DMS79 (cell line): ENCODE data around the gene MAN2C1.
A peak's percentile ranks its signal among the peaks of the same experiment; 100 is the strongest.
"Not testable (repeated sequence)": the region's sequence is repeated elsewhere in the genome, so short reads cannot be mapped to it uniquely, and the experiment has no call there.

ENCODE experiments used
- DNase-seq: peaks from one replicate; lab custom pipeline; 2025; lab: John Stamatoyannopoulos, UW

MAN2C1 gene

DNA sequence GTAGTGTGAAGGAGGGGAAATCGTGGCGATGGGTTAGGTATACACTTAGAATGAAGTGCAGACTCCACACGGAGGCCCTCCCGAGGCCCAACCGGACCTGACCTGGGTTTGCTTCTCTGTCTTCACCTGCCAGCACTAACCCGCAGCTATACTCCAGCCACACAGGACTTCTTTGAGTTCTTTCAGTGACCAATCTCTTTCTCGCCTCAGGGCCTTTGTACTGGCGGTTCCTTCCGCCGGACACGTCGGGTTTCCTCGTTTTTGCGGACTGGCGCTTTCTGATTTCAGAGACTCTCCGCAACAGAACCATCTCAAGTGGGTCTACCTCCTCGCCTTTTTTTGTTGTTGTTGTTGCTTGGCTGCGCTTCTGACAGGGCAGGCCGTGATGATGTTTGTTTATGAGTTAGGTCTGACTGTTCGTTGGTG is 21.6 kb downstream of the MAN2C1 start, which contains the start of gene NEIL1:
Gene NEIL1, plus strand, starts transcription at position 244 of the 426 bp plus-strand sequence. CDS start 1,867 bp downstream, outside the sequence.
- DNase-seq: no peak

DNA sequence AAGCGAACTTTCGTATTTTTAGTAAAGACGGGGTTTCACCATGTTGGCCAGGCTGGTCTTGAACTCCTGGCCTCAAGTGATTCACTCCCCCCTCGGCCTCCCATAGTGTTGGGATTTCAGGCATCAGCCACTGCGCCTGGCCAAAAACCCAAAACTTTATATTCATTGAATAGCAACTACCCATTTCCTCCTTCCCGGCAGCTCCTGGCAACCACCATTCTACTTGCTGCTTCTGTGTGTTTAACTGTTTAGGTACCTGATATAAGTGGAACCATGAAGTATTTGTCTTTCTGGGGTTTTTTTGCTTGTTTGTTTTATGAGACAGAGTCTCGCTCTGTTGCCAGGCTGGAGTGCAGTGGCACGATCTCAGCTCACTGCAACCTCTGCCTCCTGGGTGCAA is 24.5 kb downstream of the MAN2C1 start:
- DNase-seq: not testable (repeated sequence)

DNA sequence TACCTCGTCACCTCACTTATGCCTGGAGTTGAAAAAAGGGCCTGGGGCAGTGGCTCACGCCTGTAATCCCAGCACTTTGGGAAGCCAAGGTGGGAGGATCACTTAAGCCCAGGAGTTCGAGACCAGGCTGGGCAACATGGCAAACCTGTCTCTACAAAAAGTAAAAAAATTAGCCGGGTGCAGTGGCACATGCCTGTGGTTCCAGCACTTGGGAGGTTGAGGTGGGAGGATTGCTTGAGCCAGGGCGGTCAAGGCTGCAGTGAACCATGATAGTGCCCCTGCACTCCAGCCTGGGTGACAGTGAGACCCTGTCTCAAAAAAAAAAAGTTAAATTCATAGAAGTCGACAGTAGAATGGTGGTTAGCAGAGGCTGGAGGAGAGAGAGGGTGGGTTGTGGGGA is 26.2 kb downstream of the MAN2C1 start:
- DNase-seq: no peak

DNA sequence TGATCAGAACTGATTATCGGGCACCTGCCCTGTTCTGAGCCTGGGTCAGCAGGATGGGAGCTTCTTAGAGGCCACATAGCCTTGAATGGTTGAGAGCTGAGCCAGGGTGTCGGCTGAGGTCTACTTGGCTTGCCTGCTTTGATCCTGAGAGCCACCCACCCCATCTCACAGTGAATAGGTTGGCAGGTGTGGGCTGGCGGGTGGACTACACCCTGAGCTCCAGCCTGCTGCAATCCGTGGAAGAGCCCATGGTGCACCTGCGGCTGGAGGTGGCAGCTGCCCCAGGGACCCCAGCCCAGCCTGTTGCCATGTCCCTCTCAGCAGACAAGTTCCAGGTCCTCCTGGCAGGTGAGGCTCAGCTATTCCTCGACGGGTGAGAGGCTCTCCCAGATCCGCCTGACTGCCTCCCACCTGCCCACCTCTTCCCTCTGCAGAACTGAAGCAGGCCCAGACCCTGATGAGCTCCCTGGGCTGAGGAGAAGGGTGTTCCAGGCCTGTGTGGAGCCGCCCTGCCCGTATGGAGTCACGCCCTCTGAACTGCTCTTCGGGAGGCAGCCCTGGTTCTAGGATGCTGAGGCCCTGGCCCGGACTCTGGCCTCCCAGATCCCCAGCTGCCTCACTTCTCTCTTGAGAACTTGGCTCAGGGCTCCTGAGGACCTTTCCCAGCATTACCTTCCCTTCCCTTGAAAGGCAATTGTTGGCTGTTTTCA is 28.7 kb downstream of the MAN2C1 start:
- no peak for DNase-seq

DNA sequence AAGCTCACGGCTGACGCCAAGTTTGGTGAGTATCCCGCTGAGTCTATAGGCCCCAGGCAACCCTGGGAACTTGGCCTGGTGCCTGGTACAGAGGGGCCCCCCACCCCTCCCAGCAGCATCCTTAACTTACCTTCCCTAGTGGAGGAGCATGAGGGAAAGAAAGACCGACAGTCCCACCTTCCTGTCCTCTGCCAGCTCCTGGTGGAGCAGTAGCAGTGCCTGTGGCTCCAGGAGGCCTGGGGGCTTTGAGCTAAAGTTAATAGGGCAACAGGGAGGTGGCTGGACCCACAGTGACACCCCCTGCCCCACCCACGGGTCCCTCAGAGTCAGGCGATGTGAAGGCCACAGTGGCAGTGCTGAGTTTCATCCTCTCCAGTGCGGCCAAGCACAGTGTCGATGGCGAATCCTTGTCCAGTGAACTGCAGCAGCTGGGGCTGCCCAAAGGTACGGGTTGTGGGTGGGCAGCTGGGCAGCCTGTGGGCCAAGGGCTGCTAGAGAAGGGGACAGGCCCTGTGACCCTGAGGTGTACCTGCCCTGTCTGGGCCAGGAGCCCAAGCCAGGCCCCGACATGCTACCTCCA is 29.7 kb downstream of the MAN2C1 start:
- DNase-seq: no peak

DNA sequence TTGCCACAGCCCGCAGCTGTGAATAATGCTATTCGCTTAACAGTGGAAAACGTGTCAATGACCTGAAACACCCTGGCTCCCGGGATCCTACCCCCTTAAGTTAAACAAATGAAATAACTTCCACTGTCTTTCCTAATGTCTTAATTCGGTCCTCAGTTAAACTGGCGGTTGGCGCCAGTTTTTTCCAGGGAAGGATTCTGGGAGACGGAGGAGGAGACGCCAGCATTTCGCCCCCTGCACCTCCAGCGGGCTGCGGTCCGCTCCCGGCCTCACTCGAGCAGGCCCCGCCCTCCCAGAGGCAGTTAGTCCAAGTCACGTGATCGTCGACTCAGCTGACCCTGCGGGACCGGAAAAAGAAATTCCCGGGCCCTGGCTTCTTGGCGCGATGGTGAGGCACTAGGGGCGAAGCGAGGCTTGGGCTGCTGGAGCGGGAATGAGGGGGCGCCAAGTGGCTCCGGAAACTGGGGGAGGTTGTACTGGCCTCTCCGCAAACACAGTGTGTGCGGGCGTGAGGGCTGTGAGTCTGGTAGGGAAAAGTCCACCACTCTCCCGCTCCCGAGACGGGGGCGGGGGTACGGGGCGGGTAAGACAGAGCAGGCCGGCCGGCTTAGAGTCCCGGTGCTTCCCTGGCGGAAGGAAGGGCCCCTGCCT is 32.6 kb downstream of the MAN2C1 start, which contains the start of gene COMMD4:
Gene COMMD4, plus strand, starts transcription at position 359 of the 651 bp plus-strand sequence. Its CDS starts 27 bp downstream, at position 386.
- DNase-seq: peak; percentile 79

DNA sequence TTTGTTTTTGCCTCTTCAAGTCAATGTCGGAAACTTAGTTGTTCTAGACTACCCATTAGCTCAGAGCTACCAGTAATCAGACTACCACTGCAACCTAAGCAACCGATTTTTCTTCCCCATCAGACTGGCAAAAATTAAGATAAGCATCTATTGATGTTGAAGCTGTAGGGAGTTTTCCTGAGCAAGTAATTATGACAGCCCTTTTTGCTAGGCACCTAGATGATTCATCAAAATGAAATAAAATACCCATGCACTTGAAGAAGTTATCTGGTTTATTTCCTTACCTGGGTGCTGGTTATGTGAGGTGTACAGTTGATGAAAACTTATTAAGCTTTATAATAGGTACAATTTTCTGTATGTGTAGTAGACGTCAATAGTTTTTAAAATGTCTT is 33.1 kb downstream of the MAN2C1 start:
- DNase-seq: no peak

DNA sequence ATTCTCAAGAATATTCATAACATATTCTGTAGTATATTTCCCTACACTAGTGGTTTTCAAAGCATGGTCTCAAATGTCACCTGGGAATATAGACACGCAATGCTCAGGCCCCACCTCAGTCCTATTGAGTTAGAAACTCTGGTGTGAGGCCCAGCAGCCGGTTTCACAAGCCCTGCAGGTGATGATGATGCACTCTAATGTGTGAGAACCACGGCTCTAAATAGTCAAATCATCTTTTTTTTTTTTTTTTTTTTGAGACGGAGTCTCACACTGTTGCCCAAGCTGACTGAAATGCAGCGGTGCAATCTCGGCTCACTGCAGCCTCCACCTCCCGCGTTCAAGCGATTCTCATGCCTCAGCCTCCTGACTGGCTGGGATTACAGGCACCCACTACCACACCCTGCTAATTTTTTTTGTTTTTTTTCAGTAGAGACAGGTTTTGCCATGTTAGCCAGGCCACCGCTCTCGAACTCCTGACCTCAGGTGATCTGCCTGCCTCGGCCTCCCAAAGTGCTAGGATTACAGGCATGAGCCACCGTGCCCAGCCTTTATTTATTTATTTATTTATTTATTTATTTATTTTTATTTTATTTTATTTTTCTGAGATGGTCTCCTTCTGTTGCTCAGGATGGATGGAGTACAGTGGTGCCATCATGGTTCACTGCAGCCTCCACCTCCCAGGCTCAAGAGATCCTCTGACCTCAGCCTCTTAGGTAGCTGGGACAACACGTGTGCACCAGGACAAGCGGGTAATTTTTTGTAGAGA is 34.6 kb downstream of the MAN2C1 start:
- DNase-seq: not testable (repeated sequence)

DNA sequence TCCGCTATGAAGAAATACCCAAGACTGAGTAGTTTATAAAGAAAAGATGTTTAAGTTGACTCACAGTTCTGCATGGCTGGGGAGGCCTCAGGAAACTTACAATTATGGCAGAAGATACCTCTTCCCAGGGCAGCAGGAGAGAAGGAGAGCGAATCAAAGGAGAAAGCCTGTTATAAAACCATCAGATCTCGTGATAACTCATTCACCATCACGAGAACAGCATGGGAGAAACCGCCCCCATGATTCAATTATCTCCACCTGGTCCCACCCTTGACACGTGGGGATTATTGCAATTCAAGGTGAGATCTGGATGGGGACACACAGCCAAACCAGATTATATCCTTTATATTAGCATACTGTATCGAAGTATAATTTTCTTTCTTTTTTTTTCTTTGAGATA is 36.3 kb downstream of the MAN2C1 start:
- not testable (repeated sequence) for DNase-seq

DNA sequence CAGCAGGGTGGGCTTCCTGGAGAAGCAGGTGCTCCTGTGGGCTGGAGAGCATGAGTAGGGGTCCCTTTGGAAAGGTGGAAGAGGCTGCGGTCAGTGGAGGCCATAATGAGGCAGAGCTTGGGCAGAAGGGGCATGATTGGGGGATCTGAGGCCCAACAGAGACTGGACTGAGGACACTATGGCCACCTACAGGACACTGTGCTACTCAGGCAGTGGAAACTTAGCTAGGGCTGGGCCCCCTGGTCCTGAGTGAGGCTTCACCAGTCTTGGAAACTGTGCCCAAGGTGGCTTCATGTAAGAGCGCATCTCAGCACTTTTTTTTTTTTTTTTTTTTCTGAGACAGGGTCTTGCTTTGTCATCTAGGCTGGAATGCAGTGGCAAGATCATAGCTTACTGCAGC is 38.8 kb downstream of the MAN2C1 start:
- DNase-seq: no peak

DNA sequence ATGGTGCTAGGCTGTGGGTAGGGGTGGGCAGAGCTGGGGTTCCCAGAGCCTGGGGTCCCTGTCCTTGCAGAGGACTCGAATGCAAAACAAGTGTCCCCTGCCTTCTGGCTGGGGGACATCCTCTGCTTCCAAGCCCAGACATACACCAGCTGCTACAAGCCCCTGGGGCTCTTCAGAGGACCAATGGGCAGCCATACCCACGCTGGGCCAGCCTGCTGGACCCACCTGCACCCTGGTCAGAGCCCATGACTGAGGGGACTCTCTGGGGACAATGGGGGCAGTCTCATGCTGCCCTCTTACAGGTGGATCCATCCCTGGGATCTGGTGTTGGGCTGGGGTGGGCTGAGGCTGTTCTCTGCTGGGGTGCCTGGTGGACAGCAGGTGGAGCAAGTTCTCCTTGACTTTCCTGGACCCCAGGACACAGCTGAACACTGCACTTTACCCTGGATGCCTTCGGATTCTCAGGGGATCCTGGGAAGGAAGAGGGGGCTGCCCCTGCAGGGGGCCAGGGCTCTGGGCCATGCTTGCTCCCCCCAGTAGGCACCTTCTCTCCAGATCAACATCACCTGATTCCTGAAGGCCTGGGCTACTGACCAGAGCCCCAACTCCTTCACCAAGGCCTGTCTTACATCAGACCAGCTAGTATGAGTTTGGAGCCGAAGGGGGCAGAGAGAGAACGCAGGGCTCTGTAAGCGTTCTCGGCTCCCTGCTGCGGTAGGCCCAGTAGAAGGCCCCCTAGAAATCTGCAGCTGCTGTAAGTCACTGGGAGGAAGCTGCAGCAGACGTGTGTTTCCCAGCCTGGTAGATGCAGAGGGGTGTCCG is 39.7 kb downstream of the MAN2C1 start:
- DNase-seq: no peak

DNA sequence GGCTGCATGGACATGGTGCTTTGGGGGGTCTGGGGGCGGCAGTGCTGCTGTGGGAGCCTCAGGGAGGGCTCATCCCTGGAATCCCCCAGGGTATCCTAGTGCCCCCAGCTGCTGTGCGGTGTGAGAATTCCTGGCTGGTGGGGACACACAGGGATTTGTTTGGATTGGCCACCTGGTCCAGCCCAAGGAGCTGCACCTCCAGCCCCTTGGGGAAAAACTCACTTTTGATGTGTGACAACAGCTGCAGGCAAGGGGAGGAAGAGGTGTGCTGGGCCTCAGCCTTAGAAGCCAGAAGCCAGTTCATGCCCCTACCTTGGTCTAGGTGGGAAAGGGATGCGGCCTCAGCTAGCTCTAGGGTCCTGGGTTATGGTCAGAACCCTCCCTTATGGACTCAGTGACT is 40.9 kb downstream of the MAN2C1 start:
- no peak for DNase-seq

DNA sequence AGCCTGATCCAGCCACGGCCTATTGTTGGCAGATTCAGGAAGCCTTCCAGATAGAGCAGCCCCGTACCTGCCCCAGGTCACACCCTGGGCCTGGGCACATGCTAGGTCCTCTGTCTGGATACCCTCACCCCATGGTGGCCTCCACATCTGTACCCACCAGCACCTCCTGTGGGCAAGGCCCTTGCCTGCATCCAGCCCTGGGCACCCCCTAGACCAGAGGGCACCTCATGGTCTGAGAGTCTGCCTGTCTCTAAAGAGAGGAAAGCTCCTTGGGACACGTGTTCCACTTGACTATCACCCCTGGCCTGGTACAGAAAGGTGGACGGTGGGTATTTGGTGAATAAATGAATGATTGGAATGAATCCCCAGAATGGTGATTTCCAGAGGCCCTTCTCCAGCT is 41.4 kb downstream of the MAN2C1 start:
- DNase-seq: no peak

DNA sequence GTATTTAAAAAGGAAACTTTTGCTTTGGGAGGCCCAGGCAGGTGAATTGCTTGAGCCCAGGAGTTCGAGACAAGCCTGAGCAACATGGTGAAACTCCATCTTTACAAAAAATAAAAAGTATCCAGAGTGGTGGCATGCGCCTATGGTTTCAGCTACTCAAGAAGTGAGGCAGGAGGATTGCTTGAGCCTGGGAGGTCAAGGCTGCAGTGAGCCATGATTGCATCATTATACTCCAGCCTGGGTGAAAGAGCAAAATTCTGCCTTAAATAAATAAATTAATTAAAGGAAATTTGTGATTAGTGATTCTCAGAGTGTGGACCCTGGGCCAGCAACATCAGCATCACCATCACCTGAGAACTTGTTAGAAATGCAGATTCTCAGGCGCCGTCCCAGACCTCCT is 42.5 kb downstream of the MAN2C1 start:
- DNase-seq: no peak

DNA sequence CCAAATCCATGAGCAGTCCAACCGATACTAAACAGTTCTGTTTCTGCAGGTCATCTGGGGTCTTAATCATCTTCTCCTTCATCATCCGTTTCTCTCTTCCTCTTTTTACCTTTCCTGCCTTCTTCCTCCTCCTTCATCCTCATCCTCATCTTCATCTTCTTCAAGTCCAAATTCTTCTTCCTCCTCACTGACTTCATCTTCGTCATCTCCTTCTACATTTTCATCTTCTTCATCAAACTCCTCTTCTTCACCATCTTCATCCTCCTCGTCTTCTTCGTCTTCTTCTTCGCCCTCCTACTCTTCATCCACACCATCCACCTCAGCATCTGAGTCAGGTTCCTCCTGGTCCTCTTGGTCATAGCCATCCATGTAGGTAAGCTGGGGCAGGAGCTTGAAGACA is 46.7 kb downstream of the MAN2C1 start:
- DNase-seq: no peak

DNA sequence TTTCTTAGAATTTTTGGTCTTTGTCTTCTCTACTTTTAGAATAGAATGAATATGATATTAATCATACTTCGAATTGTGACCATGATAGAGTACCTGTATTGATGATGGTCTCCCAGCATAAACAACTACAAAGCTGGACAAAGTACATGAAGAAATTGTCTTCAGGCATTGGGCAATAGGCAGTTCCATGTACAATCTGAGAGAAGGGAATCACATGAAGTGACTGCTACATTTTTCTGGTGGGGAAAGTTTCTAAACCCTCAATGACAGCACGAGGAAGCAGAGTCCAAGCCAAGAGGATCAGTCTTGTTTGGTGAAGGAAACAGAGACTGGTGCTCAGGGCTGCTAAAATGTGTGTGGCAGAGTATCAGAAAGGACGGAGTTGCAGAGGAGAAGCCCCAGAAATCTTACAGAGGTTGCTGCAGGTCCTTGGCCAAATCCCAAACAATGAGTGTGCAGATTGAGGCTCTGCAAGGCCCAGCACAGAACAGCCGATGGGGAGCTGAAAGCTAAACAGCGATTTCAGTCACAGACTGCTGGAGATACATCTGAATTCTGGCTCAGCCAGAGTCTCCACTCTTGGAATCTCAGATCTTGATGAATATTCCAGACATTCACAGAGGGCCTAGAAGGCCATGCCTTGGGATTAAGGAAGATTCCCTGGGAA is 49.0 kb downstream of the MAN2C1 start:
- not testable (repeated sequence) for DNase-seq

DNA sequence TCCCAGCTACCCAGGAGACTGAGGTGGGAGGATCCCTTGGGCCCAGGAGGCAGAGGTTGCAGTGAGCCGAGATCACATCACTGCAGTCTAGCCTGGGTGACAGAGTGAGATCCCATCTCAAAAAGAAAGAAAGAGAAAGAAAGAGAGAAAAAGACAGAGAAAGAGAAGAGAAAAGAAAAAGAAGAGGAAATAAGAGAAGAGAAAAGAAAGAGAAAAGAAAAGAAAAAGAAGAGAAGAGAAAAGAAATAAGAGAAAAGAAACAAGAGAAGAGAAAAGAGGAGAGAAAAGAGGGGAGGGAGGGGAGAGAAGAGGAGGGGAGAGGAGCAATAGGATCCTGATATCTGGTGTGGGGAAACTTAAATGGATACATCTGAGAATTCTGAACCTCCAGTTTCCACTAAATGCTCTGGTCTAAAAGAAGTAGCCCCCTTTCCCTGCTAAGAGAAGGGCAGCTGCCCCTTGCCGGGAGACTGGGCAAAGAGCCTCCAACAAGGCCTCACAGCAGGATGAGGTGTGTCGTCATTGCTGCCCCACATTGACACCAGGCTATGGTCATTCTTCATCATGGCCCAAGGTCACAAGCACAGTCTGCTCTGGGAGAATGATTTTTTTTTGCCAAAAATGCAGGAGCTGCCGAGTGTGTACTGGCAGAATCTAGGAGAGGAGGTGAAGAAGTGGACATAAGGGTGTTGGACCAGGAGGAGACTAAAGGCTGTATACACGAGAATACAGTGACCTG is 53.7 kb downstream of the MAN2C1 start:
- no peak for DNase-seq

DNA sequence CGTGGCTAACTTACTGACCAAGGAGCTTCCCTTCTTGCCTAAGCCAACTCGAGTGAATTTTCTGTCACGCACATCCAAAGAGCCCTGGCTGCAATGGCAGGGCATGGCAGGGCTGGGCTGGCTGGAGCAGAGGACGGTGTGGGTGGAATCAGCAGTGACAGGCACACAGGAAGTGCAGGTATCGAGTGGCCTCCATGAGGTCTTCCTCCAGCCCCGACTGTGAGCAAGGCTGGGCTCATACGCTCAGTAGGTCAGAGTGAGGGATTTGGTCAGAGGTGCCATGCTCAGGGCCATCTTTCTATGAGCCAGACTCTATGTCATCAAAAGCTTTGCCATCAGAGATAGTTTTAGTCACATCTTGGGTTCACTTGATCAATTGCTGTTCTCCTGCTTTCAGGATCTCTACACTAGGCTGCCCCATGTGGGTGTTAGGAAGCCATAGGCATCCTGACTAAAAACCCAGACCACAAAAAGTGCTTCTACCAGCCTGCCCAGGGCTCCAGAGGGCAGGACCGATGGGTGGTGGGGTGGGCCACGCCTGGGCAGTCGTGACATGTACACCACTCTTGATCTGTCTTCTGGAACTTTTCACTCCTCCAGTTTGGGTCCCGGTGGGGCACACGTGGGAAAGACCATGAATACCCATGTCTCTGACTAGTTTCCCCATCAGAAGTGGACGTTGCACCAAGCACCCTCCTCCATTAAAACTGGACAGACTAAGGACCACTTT is 55.1 kb downstream of the MAN2C1 start:
- DNase-seq: no peak

DNA sequence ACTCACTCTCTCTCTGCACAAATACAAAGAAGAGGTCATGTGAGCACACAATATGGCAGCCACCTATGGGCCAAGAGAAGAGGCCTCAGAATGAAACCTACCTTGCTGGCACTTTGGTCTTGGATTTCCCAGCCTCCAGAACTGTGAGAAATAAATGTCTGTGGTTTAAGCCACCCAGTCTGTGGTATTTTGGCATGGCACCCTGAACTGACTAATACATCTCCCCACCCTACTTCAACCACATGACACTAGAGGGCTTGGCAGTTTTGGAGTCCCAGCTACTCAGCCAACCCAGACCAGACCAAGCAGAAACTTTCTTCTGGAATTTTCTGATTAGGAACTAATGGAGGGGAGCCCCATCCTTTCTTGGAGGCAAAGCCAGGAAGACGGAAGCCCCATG is 55.9 kb downstream of the MAN2C1 start:
- not testable (repeated sequence) for DNase-seq

DNA sequence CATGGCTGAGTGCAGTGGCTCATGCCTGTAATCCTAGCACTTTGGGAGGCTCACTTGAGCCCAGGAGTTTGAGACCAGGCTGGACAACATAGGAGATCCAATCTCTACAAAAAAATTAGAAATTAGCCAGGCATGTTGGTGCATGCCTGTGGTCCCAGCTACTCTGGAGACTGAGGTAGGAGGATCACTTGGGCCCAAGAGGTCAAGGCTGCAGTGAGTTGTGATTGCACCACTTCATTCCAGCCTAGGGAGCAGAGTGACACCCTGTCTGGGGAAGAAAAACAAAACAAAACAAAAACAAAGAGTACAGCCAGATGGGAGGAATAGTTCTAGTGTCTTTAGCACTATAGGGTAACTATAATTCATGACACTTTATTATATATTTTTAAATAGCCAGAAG is 58.7 kb downstream of the MAN2C1 start:
- DNase-seq: no peak
